Measurements from ENCODE around the gene TMPRSS6. TPM values are rescaled to one million over a fixed set of nuclear protein-coding genes. Genes with fewer than 3 reads are reported as not detected.

The TMPRSS6 gene
- polyA plus RNA-seq, 3 donors, result not detected

DNA sequence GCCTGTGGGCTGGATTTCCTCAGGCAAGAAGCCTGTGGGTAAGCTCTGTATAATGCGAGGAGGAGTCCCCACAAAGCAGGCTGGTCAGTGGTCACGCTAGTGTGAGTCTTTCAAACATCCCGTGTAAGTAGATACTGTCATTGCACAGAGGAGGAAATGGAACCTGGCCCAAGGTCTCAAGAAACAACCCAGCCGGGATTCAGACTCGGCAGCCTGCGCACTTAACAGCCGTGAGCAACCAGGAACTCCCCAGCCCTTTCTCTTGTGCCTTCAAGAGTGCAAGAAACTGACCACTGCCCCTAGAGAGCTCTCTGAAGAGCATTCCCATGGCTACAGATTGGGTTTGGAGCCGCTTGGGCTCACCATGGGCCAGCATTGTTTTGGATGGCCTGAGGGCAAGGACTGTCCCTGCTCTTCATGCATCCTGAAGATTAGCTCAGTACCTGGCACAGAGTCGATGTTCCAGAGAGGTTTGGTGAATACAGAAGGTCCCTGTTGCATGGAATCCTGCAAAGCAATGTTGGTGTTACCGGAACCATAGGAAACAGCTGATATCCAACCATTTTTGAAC is 83.9 kb downstream of the TMPRSS6 start:
- DNase-seq, result no peak
- H3K36me3 ChIP-seq (replicated peaks in 1 of 2; ENCODE audit: control insufficient read depth in 1 of 2, insufficient read depth in 2 of 2, low read length in 2 of 2), result peaks cover 31 to 61% of the 10 kb centered on the region in 2 donors
- intact Hi-C loops (cut with micrococcal nuclease), result no loop called here

DNA sequence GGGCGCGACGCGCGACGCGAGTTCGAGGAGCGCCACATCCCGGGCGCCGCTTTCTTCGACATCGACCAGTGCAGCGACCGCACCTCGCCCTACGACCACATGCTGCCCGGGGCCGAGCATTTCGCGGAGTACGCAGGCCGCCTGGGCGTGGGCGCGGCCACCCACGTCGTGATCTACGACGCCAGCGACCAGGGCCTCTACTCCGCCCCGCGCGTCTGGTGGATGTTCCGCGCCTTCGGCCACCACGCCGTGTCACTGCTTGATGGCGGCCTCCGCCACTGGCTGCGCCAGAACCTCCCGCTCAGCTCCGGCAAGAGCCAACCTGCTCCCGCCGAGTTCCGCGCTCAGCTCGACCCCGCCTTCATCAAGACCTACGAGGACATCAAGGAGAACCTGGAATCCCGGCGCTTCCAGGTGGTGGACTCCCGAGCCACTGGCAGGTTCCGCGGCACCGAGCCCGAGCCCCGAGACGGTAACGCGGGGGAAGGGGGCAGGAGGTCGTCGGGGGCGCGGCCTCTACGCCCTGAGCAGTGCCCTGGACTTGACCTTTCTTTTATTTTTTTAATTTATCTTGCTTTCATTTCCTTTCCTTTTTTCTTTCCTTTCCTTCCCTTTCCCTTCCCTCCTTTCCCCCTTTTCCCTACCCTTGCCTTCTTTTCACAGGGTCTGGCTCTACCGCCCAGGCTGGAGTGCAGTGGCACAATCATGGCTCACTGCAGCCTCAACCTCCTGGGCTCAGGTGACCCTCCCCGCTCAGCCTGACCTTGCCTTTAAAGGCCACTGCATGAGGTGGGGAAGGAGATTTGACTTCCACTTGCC is 85.0 kb downstream of the TMPRSS6 start:
- Histone ChIP-seq H3K27me3 (ENCODE audit: control insufficient read depth in 2 of 2, insufficient read depth in 2 of 2, low read length in 2 of 2) (no peaks in the 10 kb centered on the region), H4K20me1 (ENCODE audit: insufficient read depth, low read length) (peaks cover 8% of the 10 kb centered on the region), H3K4me3 (replicated peaks in 1 of 3; ENCODE audit: low read depth in 2 of 3, low read length in 3 of 3) (no peak overlapping the region), H3K4me1 (ENCODE audit: control insufficient read depth in 1 of 2, insufficient read depth in 2 of 2, low read length in 2 of 2) (peaks cover 10 to 11% of the 10 kb centered on the region in 2 donors), H2AFZ (ENCODE audit: insufficient read depth, low read depth, low read length, poor library complexity, severe bottlenecking) (no peak overlapping the region), H3K9ac (ENCODE audit: insufficient read depth, low read length, poor library complexity, severe bottlenecking) (no peak overlapping the region), H3K27ac (ENCODE audit: low read depth in 1 of 2, low read length in 2 of 2) (no peak overlapping the region), H3K9me3 (replicated peaks in 1 of 2; ENCODE audit: control insufficient read depth in 1 of 2, insufficient read depth in 1 of 2, low read length in 2 of 2) (no peaks in the 10 kb centered on the region), H3K4me2 (replicated peaks; ENCODE audit: extremely low read depth, low read length, poor library complexity, severe bottlenecking) (no peak overlapping the region), H3K79me2 (ENCODE audit: insufficient read depth, low read length) (peaks cover 20% of the 10 kb centered on the region), H3K36me3 (replicated peaks in 1 of 2; ENCODE audit: control insufficient read depth in 1 of 2, insufficient read depth in 2 of 2, low read length in 2 of 2) (peaks cover 24 to 51% of the 10 kb centered on the region in 2 donors)
- WGBS (ENCODE audit: insufficient coverage), result 97% methylated on average over 65 of the region's 71 CpGs
- Mint-ChIP-seq H3K4me1 (peaks cover 20% of the 10 kb centered on the region), H3K36me3 (peaks cover 28 to 35% of the 10 kb centered on the region in 2 donors), H3K27me3 (ENCODE audit: low read depth in 3 of 3) (peaks cover 0 to 2% (median 1%) of the 10 kb centered on the region in 3 donors), H3K27ac (no peak overlapping the region), H3K9me3 (no peaks in the 10 kb centered on the region), H3K4me3 (no peak overlapping the region)
- intact Hi-C loops (cut with micrococcal nuclease), result no loop called here
- TF ChIP-seq, protein P1, sequence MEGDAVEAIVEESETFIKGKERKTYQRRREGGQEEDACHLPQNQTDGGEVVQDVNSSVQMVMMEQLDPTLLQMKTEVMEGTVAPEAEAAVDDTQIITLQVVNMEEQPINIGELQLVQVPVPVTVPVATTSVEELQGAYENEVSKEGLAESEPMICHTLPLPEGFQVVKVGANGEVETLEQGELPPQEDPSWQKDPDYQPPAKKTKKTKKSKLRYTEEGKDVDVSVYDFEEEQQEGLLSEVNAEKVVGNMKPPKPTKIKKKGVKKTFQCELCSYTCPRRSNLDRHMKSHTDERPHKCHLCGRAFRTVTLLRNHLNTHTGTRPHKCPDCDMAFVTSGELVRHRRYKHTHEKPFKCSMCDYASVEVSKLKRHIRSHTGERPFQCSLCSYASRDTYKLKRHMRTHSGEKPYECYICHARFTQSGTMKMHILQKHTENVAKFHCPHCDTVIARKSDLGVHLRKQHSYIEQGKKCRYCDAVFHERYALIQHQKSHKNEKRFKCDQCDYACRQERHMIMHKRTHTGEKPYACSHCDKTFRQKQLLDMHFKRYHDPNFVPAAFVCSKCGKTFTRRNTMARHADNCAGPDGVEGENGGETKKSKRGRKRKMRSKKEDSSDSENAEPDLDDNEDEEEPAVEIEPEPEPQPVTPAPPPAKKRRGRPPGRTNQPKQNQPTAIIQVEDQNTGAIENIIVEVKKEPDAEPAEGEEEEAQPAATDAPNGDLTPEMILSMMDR (IDR thresholded peaks at IDR 0.05), result no peak
- DNase-seq, result no peak

More for the DNA sequence above, 83.9 kb downstream of the TMPRSS6 start:
- H3K4me1 ChIP-seq (ENCODE audit: control insufficient read depth in 1 of 2, insufficient read depth in 2 of 2, low read length in 2 of 2), result peaks cover 2 to 6% of the 10 kb centered on the region in 2 donors
- H3K27me3 ChIP-seq (ENCODE audit: control insufficient read depth in 2 of 2, insufficient read depth in 2 of 2, low read length in 2 of 2), result no peaks in the 10 kb centered on the region
- Mint-ChIP-seq H3K9me3 (no peaks in the 10 kb centered on the region), H3K36me3 (peaks cover 35 to 45% of the 10 kb centered on the region in 2 donors), H3K4me1 (peaks cover 12% of the 10 kb centered on the region), H3K27ac (peak overlapping the region in 1 of 7 donors; percentile 52), H3K4me3 (no peak overlapping the region), H3K27me3 (ENCODE audit: low read depth in 3 of 3) (peaks cover 0 to 2% (median 1%) of the 10 kb centered on the region in 3 donors)
- H3K4me3 ChIP-seq (replicated peaks in 1 of 3; ENCODE audit: low read depth in 2 of 3, low read length in 3 of 3), result no peak overlapping the region
- no peak overlapping the region for H3K9ac ChIP-seq (ENCODE audit: insufficient read depth, low read length, poor library complexity, severe bottlenecking)
- no peak overlapping the region for H3K4me2 ChIP-seq (replicated peaks; ENCODE audit: extremely low read depth, low read length, poor library complexity, severe bottlenecking)
- TF ChIP-seq, protein P1 (IDR thresholded peaks at IDR 0.05), result no peak
- H2AFZ ChIP-seq (ENCODE audit: insufficient read depth, low read depth, low read length, poor library complexity, severe bottlenecking), result no peak overlapping the region
- H3K27ac ChIP-seq (ENCODE audit: low read depth in 1 of 2, low read length in 2 of 2), result no peak overlapping the region
- peaks cover 8% of the 10 kb centered on the region for H4K20me1 ChIP-seq (ENCODE audit: insufficient read depth, low read length)
- peaks cover 12% of the 10 kb centered on the region for H3K79me2 ChIP-seq (ENCODE audit: insufficient read depth, low read length)
- WGBS (ENCODE audit: insufficient coverage), result 96% methylated on average over 10 of the region's 10 CpGs
- no peaks in the 10 kb centered on the region for H3K9me3 ChIP-seq (replicated peaks in 1 of 2; ENCODE audit: control insufficient read depth in 1 of 2, insufficient read depth in 1 of 2, low read length in 2 of 2)

All from CD14-positive monocyte (primary cell).